GM23338 (cell line): Measurements from ENCODE around the gene PRR36.

Experiments
- CTCF ChIP-seq, 2 experiments: fragments of 200-600 bp in 1 of 2; sonication (generic) in 1 of 2; conservative IDR thresholded peaks; 2 replicates each; pipeline versions ENCODE4 v1.5.1 to v1.6.1; 2016 to 2017; ENCODE audit warnings: antibody characterized with exemption in 2 of 2, low read depth in 2 of 2, mild to moderate bottlenecking in 2 of 2, moderate library complexity in 1 of 2
- ETS1 ChIP-seq: IDR thresholded peaks from 2 replicates; pipeline ENCODE4 v1.6.1; 2016; ENCODE audit warnings: antibody characterized with exemption
- POLR2AphosphoS5 ChIP-seq: IDR thresholded peaks from 2 replicates; pipeline ENCODE4 v1.6.1; 2016; ENCODE audit warnings: antibody characterized with exemption, low read depth

- TF ChIP-seq CTCF (conservative IDR thresholded peaks at IDR 0.05; ENCODE audit: low read depth in 2 of 2) (no peak), ETS1 (no peak), POLR2AphosphoS5 (no peak)
Measured at GRCh38 chr19:7823686-7824301, 50.4 kb downstream of the PRR36 start.
